OCI-LY3 (cell line): Measurements from ENCODE around the gene FRMD4A.

ENCODE experiments used
- CTCF ChIP-seq: fragments of 200-600, 300-600 bp; sonication (generic); IDR thresholded peaks from 2 replicates; pipeline ENCODE4 v1.5.1; 2014; ENCODE audit warnings: antibody characterized with exemption, low read length, low read depth
- EZH2phosphoT487 ChIP-seq: fragments of 200-600 bp; shearing (Covaris generic); IDR thresholded peaks from 2 replicates; pipeline ENCODE4 v1.6.1; 2018; ENCODE audit warnings: antibody characterized with exemption, mixed run types, low read depth

- TF ChIP-seq CTCF (no peak), EZH2phosphoT487 (no peak)
Measured at GRCh38 chr10:14123139-14123538, 207.6 kb downstream of the FRMD4A start.
